HG03025 (cell line): ENCODE results near the gene MMS19.

Source experiments
- ATAC-seq: cut with Tn5 transposase; IDR thresholded peaks from one replicate; pipeline ENCODE4 v1.9.1; 2021; ENCODE audit warnings: mild to moderate bottlenecking, moderate library complexity; ENCODE audit not compliant: unreplicated experiment, low FRiP score

MMS19 gene, protein sequence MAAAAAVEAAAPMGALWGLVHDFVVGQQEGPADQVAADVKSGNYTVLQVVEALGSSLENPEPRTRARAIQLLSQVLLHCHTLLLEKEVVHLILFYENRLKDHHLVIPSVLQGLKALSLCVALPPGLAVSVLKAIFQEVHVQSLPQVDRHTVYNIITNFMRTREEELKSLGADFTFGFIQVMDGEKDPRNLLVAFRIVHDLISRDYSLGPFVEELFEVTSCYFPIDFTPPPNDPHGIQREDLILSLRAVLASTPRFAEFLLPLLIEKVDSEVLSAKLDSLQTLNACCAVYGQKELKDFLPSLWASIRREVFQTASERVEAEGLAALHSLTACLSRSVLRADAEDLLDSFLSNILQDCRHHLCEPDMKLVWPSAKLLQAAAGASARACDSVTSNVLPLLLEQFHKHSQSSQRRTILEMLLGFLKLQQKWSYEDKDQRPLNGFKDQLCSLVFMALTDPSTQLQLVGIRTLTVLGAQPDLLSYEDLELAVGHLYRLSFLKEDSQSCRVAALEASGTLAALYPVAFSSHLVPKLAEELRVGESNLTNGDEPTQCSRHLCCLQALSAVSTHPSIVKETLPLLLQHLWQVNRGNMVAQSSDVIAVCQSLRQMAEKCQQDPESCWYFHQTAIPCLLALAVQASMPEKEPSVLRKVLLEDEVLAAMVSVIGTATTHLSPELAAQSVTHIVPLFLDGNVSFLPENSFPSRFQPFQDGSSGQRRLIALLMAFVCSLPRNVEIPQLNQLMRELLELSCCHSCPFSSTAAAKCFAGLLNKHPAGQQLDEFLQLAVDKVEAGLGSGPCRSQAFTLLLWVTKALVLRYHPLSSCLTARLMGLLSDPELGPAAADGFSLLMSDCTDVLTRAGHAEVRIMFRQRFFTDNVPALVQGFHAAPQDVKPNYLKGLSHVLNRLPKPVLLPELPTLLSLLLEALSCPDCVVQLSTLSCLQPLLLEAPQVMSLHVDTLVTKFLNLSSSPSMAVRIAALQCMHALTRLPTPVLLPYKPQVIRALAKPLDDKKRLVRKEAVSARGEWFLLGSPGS

DNA sequence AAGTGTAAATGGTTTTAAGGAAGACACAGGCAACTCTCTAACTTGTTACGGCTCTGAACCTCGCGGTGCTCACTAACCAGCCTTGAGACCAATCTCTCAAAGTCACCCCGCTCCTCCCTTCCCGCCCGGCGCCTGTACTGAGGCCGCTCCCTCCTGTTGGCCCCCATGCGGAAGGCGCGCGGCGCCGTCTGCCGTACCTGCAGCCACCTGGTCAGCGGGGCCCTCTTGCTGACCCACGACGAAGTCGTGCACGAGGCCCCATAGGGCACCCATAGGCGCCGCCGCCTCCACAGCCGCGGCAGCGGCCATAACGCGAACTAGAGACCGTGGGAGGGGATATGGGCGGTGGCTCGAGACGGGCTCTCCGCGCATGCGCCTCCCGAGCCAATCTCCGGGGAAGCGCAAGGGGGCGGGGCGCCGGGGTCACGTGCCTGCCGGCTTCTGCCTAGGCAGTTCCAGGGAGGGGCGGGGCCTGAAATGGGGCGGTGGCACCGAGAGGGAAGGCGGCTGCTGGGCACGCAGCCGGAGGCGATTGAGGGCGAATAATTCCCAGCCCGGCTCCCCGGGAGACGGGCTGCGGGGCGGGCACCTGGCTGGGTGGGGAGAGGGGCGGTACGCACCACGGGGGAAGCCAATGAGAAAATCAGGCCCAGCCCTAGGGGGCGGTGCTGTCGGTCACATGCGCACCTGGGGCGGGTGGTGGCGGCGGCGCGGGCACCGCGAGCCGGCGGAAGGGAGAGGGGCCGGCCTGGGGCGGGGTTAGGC, at the start of gene MMS19:
TSS of gene MMS19 (minus strand) at position 347 of the 765 bp plus-strand sequence. CDS start at position 309, 38 bp downstream.
- ATAC-seq, result peak; percentile 93

DNA sequence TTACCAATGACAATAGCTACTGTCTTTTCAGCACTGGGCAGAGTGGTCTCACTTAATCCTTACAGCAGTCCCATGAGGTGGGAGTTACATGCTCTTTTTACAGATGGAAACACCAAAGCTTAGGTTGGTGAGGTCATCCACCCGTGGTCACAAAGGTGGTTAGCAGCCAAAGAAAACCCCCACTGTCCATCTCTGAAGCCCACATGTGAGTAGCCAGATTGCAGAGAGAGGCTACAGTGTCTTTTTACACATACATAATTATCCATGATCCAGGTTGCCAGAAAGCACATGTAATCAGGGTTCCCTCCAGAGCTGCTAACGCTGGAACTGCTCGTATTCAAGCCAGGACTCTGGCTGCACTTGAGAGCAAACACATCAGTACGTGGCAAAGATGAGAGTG, 49.7 kb upstream of the MMS19 start:
- no peak for ATAC-seq

DNA sequence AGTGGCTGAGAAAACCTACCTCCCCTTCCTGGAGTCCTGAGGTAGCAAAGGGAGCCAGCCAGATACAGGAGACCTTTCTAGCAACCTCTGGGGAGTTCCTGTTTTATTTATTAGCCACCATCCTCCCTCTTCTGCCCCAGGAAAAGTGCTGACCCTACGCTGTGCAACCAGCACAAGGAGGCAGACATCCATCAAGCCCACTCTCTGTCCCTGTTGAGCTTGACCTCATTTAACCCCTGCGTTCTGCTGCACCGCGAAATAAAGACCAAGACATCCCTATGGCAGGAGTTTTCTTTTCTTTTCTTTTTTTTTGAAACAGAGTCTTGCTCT, 49.0 kb upstream of the MMS19 start:
- no peak for ATAC-seq

DNA sequence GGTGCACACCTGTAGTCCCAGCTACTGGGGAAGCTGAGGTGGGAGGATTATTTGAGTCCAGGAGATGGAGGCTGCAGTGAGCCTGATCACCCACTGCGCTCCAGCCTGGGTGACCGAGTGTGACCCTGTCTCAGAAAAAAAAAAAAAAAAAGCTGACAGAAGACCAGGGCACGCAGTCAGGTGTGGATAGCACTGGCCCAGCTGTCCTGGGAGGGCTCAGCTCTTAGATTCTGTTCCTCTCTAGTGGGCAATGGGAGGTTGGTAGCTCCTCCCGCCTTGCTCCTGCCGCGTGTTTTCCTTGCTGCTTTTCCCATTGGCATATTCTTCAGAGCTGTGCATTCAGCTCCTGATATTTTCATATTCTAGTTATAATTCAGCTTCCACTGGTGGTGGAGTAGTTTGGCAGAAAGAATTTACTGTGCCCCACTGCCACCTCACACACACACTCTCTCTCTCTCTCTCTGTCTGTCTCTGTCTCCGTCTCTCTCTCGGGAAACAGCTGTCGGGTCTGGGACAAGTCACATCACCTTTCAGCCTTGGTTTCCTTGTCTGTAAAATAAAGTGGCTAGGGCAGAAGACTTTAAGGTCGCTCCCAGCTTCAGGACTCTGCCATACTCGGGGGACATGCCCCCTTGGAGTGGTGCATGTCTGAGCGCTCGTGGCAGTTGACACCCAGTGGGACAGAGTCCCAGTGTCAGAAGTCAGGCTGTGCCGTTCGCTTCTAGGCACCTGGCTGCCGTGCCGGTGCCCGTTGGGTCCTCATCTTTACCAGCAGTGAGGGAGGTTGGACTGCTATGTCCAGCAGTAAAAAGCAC, 48.4 kb upstream of the MMS19 start:
- ATAC-seq, result no peak

DNA sequence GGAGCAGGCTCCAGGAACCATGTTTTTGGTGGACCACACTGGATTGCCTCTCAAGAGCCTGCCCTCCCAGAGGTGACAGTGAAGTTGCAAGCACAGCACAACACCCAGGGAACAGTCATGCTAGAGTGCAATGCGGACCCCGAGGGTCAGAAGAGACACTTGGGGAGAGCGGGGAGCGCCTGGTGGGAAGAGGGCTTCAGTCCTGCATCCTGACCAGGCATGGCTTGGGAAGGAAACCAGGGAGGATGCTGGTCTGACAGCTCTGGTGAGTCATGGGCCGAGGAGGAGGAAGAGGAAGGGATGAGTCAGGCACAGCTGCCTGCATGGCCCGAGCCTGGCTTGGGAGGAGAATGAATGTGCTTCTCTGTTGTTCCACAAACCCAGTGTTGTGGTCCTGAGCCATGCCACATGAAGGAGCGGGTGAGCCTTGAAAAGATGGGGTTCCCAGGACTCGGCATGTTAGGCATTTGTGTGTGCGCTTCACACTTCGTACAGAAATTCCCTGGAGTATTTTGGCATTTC, 44.9 kb upstream of the MMS19 start:
- no peak for ATAC-seq

DNA sequence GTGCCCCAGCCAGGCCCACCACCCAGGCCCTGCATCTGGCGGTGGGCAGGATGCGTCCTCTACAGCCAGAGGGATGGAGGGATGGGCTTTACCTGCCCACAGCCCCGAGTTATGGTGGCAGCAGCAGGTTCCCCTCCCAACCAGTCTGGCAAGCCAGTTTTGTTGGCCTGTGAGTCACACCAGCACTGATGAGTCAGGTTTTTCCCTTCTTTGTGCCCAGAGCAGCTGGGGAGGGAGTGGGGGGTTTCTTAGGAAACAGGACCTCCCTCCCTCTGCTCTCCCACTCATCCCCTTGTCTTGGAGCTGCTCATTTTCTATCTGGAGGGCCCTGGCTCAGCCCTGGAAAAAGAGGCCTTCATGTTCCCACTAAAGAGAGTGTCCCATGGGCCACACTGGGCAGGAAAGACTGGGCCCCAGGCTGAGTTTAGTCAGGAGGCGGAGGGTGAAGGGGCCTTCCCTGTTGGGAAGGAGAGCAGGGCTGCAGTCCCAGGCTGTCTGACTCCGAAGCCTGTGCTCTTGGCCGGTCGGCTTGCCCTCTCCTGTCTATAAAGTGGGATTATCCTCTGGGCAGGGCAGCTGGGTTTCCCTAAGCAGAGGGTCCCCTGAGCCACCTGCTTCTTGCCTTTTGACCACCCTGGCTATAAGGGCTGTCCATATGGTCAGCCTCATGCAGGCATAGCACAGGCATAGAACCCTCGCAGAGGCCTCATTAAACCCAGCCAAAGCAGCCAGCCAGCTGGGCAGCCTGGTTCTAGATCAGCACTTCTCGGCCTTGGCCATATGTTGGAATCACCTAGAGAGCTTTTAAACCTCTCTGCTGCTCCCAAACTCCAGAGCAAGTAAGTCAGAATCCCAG, 44.2 kb upstream of the MMS19 start:
- no peak for ATAC-seq

DNA sequence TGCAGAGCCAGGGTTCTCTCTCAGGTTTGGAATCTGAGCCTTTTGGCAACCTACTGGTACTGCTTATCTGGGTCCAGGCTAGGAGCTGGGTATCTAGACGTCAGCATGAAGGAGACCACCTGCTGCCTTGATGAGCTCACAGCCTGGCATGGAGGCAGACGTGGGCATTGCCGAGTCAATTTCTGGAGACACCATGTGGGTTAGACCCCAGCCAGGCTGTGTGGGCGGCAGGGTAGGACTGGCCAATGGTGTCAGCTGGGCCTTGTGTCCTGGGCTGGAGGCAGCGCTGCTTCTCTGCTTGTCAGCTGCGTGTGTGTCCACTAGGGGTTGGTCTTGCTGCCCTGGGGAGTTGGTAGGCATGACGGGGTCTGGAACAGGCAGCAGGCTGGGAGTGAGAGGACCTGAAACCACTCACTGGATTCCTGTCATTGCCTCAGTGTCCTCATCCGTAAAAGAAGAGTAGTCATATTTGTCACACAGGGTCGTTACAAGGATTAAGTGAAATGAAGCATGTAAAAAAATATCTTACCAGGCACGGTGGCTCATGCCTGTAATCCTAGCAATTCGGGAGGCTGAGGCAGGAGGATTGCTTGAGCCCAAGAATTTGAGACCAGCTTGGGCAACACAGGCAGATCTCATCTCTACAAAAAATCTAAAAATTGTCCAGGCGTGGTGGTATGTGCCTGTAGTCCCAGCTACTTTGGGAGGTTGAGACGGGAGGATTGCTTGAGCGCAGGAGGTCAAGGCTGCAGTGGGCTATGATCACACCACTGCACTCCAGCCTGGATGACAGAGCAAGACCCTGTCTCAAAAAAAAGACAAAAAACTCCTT, 42.7 kb upstream of the MMS19 start:
- ATAC-seq, result no peak

DNA sequence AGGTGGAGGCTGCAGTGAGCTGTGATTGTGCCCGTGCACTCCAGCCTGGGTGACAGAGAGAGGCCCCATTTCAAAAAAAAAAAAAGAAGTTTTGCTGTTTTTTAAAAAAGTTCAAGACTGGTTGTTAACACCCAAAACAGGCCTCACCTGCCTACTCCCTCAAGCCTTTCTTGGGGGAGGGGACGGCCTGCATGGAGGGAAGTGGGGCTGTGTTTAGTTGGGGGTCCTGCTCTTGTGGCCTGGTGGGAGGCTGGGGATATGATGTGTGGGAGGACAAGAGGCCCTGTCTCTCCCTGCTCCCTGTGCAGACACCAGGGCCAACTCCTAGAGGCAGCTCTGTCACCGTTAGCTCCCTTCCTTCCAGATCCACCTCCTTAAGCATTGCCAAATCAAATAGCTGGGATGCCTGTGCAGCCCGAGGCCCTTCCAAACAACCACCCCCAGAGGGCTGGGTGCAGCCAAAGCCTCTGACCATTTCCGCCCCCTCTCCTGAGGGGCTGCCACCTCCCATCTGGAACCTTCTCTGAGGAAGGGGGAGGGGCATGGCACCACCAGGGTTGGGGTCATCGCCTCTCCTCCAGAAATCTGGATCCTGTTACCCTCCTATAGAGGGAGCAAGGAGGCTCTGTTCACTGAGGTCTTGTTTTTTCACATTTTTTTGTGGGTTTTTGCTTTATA, 41.4 kb upstream of the MMS19 start:
- ATAC-seq, result no peak

DNA sequence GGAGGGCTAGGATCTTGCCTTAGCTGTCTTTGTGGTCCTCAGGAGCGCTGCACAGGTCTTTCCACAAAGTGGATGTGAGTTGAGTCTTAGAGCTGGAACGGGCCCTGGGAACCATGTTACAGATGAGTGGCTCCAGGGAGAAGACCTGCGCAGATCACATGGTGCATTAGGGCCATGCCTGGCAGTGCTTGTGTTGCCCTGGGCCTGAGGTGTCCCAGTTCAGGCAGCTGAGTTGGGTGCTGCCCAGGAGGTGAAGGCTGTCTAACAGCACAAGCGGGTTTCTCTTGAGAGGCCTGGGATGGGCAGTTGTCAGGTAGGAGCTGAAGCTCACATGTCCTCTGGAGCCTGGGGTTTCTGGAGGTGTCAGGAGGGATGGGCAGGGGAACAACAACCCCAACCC, 40.6 kb upstream of the MMS19 start:
- no peak for ATAC-seq

DNA sequence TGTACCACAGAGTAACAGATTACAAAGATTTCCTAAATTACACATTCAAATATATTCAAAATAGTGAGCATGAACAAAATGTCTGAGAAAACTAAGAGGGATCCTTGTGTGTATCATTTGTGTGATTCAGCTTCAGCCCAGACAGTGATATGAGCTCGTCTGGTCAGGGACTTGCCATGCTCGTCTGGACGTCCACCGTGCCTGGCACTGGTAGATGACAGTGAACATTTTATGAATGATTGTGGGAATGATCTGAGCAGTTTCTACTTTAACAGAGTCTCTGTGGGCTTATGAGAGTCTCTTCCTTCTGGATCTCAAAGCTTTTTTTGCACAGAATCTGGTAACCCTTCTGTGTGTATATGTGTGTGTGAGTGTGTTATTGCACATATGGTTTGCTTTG, 40.2 kb upstream of the MMS19 start:
- no peak for ATAC-seq

DNA sequence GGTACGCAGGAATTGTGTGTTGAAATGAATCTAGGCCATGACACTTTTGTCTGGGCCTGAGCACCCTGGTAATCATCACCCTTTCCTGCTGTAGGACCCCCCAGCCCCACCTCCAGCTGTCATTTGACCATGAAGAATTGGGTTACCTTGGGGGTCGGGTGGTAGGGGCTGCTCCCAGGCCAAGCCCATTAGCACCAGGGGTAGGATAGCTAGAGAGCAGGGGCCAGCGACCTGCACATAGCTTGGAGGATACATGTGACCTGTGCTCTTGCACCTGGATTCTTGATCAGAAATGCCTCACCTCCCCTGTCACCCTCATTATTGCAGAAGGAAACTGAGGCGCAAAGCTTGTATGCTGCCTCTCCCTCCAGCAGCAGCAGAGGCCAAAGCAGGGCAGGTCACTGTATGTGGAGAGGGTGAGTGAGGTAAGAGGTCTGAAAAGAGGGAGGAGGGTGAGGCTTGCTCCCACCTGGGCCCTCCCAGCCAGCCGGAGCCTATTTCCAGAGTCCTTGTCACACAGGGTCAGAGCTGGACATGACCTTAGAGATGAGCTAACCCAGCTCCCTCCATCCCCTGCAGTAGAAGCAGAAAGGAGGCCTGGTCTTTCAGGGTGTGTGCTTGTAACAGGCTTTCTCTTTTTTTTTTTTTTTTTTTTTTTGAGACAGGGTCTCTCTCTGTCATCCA, 39.1 kb upstream of the MMS19 start:
- ATAC-seq, result no peak

DNA sequence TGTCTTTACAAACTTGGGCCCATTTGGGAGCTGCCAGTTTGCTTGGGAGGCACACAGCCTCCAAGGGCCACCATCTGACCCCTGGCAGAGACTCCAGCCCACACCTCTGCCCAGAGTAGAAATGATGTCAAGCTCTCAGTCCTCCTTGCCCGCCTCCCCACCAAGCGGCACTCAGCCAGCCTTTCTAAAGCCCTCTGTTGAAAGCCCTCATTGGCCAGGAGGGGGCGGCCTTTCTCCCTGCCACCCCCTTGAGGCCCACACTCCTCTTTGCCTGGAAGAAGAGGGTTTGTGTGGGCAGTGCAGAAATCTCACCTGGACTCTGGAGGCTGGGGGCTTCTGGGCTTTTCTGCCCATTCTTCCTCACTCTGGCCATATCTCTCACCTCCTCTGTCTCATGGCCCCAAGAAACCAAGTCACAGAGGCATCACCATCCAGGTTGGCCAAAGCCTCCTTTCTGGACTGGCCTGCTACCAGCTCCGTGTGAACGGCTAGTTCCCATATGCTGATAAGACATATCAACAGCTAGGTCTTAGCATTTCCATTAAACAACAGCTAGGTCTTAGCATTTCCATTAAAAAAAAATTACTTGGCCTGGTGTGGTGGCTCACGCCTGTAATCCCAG, 36.6 kb upstream of the MMS19 start:
- no peak for ATAC-seq

DNA sequence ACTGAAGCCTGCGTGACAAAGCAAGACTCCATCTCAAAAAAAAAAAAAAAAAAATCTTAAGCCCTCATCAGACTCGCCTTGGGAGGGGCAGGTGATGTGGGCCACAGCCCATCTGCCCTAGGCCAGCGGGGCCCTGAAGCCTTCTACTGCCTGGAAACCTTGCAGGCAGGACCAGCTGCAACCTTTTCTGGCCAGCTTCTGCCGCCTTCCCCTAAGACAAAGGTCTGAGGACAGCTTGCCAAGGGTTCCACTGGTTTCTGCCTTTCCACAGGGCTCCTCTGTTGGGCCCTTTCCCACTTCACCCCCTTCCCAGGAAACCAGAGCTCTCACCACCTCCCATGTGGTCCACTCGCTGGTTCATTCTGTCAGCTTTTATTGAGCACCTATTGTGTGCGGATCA, 35.7 kb upstream of the MMS19 start:
- ATAC-seq, result no peak

DNA sequence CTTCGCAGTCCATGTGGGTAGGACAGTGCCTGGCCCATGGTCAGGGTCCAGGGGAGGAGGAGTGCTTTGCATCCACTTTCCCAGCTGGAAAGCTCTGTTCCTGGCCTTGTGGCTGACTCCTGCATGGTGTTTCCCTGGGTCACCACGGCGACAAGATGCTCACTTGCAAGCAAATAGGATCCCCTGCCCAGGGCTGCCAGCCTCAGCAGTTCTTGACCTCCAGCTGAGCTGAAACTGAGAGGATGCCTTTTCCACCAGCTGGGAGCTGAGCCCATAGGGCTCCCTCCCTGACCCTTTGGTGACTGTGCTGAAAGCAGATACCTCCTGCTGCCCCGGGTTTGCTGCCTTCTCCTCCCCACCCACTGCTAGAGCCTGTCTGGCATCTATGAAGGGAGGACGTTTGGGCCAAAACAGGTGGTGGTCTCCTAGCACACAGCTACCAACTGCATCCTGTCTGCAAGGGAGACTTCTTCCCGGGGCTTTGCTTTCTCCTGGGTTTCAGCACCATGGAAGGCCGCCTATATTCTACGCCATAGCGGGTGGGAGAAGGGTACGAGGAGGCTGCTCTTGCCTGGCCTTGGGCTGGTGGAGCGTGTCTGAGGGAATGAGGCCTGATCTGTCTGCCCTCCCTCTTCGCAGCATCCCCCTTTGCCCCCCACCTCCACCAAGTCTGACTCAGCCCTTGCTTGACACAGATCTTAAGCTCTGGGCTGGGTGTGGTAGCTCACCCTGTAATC, 34.9 kb upstream of the MMS19 start:
- no peak for ATAC-seq

DNA sequence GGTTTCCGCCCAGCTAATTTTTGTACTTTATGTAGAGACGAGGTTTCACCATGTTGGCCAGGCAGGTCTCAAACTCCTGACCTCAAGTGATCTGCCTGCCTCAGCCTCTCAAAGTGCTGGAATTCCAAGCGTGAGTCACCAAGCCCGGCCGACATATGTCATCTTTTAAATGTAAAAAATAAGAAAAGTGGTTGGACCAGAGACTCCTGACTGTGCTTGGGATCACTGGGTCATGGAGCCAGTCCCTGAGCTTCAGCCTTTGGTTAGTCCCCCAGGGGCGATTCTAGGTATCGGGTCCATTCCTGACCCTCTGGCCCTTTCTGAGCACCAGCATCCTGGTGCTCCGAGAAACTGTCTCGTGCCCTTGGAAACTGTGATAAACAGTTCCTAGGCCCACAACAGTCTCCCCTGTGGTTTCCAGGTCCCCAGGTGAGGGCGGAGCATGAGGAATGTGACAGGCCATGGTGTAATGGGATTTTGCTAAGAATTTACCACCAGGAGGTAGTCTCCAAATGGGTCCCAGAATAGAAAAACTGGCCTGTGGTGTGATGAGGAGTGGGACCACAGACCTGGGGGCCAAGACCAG, 33.3 kb upstream of the MMS19 start:
- no peak for ATAC-seq
